Measurements from ENCODE around the gene SIGLEC7. TPM values are rescaled to one million over a fixed set of nuclear protein-coding genes. Genes with fewer than 3 reads are reported as not detected.

The SIGLEC7 gene
- total RNA-seq, 1 donor from 2014 or later = 0.47 TPM

- no peak for DNase-seq
- H3K4me3 ChIP-seq = no peak overlapping the region
- no peak overlapping the region for H3K27ac ChIP-seq (replicated peaks)
- H3K9me3 ChIP-seq (replicated peaks) = no peaks in the 10 kb centered on the region
- H3K4me1 ChIP-seq = no peaks in the 10 kb centered on the region
- H3K27me3 ChIP-seq (ENCODE audit: low read depth) = peaks cover 57% of the 10 kb centered on the region
- no peaks in the 10 kb centered on the region for H3K36me3 ChIP-seq
- intact Hi-C loops (cut with micrococcal nuclease) = no loop called here
- TF ChIP-seq CTCF (IDR thresholded peaks at IDR 0.05; ENCODE audit: borderline replicate concordance) = no peak
Observed at GRCh38 chr19:51187395-51188226, 45.5 kb downstream of the SIGLEC7 start.

GRCh38 chr19:51188227-51188559 lies 46.1 kb downstream of the SIGLEC7 start:
- intact Hi-C loops (cut with micrococcal nuclease) = no loop called here
- no peaks in the 10 kb centered on the region for H3K9me3 ChIP-seq (replicated peaks)
- H3K27ac ChIP-seq (replicated peaks) = no peak overlapping the region
- no peak for TF ChIP-seq CTCF (IDR thresholded peaks at IDR 0.05; ENCODE audit: borderline replicate concordance)
- peaks cover 57% of the 10 kb centered on the region for H3K27me3 ChIP-seq (ENCODE audit: low read depth)
- H3K4me3 ChIP-seq = no peak overlapping the region
- H3K4me1 ChIP-seq = no peaks in the 10 kb centered on the region
- H3K36me3 ChIP-seq = no peaks in the 10 kb centered on the region
- DNase-seq = no peak

GRCh38 chr19:51192689-51193088 lies 50.6 kb downstream of the SIGLEC7 start:
- no peak for TF ChIP-seq CTCF (IDR thresholded peaks at IDR 0.05; ENCODE audit: borderline replicate concordance)
- no peak overlapping the region for H3K27ac ChIP-seq (replicated peaks)
- peaks cover 44% of the 10 kb centered on the region for H3K27me3 ChIP-seq (ENCODE audit: low read depth)
- DNase-seq = no peak
- H3K4me1 ChIP-seq = no peaks in the 10 kb centered on the region
- intact Hi-C loops (cut with micrococcal nuclease) = no loop called here
- no peak overlapping the region for H3K4me3 ChIP-seq
- no peaks in the 10 kb centered on the region for H3K9me3 ChIP-seq (replicated peaks)
- no peaks in the 10 kb centered on the region for H3K36me3 ChIP-seq

GRCh38 chr19:51194527-51195315 lies 52.6 kb downstream of the SIGLEC7 start:
- intact Hi-C loops (cut with micrococcal nuclease) = no loop called here
- DNase-seq = no peak
- Histone ChIP-seq H3K36me3 (no peaks in the 10 kb centered on the region), H3K9me3 (replicated peaks) (no peaks in the 10 kb centered on the region), H3K27me3 (ENCODE audit: low read depth) (peaks cover 64% of the 10 kb centered on the region), H3K4me3 (no peak overlapping the region), H3K27ac (replicated peaks) (no peak overlapping the region), H3K4me1 (no peaks in the 10 kb centered on the region)
- no peak for TF ChIP-seq CTCF (IDR thresholded peaks at IDR 0.05; ENCODE audit: borderline replicate concordance)

- TF ChIP-seq CTCF (IDR thresholded peaks at IDR 0.05; ENCODE audit: borderline replicate concordance) = no peak
- Histone ChIP-seq H3K9me3 (replicated peaks) (no peaks in the 10 kb centered on the region), H3K27me3 (ENCODE audit: low read depth) (peaks cover 69% of the 10 kb centered on the region), H3K36me3 (no peaks in the 10 kb centered on the region), H3K4me1 (no peaks in the 10 kb centered on the region), H3K4me3 (no peak overlapping the region), H3K27ac (replicated peaks) (no peak overlapping the region)
- DNase-seq = no peak
- intact Hi-C loops (cut with micrococcal nuclease) = no loop called here
Observed at GRCh38 chr19:51195316-51195586, 53.1 kb downstream of the SIGLEC7 start.
